Measurements from ENCODE around the gene SAMD4B.

- TF ChIP-seq CTCF (IDR thresholded peaks at IDR 0.05) (no peak), POLR2A (IDR thresholded peaks at IDR 0.05) (no peak), POLR2AphosphoS5 (IDR thresholded peaks at IDR 0.05) (peak in 1 of 3 donors; percentile 43)
These were observed 56.2 kb downstream of the SAMD4B start for GRCh38 chr19:39398297-39398864.
